HG03432 (cell line): ENCODE measurements around the gene GATB.

Experiments
- ATAC-seq: cut with Tn5 transposase; IDR thresholded peaks from one replicate; pipeline ENCODE4 v1.9.1; 2021; ENCODE audit warnings: mild to moderate bottlenecking, moderate library complexity; ENCODE audit not compliant: unreplicated experiment

The GATB gene

DNA sequence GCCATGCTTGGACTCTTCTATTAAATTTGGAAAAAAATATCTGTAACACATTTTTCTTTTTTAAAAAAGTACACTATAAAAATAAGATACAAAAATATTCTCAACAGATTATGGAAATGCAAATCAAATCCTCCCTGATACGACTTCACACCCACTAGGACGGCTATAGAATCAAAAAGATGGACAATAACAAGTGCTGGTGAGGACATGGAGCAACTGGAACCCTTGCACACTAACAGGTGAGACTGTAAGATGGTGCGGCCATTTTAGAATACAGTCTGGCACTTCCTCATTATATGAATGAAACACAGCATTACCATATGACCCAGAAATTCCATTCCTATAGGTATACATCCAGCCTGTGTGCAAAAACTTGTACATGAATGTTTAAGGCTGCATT, 83.6 kb downstream of the GATB start:
- ATAC-seq = no peak

DNA sequence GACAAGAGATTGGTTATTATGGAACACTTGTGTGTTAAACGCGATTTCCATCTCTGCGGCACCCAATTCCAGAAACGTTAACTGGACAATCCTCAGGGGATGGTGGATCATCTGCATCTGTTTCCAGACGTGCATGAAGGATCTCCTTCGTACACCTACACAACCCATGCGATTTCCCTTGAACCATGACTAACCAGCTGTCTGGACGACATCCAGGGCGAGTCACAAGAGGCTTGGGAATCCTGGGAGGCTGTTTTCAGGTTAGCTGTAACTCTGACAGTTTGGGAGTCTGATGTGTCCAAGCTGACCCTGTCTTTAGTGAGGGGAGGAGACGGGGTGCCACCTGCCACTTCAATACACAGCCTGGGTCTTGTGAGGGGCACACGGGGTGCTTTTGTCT, 84.5 kb downstream of the GATB start:
- ATAC-seq = no peak

DNA sequence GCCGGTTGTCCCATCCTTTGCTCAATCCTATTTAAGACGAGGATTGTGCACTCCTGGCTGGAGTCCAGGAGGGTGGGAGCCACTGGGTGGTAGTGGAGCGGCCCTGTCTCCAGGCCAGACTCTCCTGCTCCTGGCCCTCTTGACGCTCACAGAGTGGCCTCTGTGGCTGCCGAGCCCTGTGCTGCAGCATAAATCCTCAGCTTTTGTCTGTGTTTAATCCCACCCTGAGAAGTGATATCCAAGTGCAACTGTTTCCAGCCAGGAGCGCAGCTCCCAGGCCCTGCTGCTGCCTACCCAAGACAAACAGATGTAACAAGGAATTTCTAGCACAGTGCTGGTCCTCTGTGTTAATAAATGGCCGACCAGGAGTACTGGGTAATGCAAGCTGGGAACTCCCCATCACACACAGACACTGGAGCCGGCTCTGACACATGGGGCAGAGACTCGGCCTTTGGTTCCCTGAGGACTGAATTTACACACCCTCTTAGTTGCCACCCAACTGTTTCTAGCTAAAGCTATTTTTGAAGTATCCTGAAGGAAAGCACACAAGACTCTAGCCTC, 85.3 kb downstream of the GATB start:
- no peak for ATAC-seq

DNA sequence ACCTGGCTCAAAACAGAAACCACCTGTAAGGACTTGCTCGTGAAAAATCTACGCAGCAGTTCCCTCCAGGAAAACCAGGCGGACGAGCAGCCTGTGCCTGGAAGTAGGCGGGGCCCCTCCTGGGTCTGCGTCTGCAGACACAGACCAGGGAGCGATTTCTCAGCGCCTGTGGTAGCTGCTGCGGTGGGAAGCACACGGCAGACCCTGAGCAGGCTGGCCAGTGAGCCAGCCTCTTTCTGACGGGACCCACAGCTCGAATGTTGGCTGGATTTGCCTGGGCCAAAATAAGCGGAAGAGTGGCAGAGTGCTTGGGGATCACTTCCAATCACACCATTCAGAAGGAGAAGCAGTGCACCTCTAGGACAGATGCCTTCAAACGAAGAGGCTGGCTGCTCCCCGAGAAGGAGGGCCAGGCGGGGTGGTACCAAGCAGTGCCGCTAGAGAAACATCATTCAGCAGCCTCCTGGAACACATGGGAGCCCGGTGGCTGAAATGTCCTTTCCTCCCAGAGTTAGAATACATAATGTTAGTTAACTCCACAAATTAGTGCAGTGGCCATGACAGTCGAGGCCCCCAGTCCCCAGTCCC, 85.9 kb downstream of the GATB start:
- ATAC-seq = no peak

DNA sequence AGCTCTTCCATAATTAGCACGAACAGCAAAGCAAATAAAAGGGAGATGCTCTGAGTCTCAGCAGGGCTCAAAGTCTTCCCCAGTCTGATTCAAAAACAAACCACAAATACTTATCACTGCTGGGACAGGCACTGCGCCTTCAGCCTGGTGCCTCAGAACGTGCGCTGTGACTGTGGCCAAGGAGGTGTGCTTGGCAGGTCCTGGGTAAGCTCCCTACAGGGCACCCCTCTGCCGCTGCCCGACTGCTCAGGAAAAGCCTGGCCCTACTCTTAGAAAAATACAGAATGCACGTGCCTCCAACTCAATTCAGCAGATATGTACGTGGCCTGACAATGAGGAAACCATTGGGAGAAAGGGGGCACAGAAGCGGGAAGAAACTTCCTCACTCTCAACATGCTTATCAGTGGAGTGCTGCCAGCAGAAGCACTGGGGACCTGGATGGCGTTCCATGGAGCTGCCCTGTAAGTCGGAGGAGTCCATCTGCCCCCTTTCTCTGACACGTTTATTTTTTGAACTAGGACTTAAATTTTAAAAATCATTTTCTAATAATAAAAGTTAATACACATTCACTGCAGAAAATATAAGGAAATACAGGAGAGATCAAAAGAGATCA, 86.8 kb downstream of the GATB start:
- ATAC-seq = no peak

DNA sequence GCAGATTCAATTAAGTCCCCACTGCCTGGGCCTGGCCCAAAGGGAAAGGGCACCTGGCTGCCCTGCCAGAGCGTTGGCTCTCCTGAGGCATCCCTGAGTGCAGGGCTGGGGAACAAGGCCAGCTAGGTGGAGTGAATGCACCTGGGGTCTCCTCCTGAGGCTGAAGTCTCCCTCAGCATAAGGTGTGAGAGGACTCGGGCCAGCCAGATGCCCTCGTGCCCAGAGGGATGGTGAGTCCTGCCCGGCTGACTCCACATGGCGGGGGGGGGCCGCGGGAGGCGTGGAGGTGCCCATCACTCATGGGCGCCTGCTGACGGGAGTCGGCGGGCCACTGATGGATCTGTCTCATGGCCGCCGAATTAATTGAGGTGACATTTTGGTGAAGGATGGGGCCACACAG, 87.8 kb downstream of the GATB start:
- ATAC-seq = no peak

DNA sequence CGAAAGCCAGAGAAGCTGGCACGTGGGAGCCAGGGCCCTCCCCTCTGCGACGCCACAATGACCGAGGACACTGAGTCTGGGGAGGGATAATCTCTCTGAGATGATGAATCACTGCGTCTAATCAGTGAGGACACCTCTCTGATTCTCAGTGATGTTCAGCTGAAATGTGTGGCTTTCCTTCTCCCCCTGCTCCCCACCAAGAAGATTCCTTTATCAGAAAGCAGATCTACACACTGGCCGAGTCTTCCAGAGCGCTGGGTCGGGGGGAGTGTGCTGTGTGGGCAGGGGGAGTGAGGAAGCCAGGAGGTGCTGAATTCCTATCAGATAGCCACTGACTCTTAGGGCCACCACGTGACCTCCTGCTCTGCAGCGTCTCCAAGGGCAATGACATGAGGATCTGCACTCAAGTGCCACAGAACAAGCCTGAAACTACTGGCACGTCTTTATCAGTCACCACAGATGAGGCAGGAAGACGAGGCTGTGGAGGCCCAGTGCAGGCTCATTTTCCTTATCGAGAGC, 89.2 kb downstream of the GATB start:
- no peak for ATAC-seq

DNA sequence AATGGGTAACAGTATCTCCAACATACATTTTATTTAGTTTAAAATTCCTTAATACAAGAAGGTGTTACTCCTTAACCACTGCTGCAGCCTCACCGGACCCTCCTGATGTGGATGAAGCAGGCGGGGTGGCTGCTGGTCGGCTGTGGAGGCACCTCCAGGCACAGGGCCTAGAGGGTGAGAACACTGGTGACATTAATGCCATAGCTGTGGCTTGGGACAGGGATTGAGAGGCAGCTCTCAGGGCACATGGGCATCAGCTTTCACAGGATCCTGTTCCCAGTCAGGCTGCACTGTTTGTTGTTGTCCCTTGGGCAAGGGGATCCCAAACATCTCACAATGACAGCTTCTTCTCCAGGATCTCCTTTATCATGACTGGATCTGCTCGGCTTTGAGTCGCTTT, 90.0 kb downstream of the GATB start:
- ATAC-seq = no peak

DNA sequence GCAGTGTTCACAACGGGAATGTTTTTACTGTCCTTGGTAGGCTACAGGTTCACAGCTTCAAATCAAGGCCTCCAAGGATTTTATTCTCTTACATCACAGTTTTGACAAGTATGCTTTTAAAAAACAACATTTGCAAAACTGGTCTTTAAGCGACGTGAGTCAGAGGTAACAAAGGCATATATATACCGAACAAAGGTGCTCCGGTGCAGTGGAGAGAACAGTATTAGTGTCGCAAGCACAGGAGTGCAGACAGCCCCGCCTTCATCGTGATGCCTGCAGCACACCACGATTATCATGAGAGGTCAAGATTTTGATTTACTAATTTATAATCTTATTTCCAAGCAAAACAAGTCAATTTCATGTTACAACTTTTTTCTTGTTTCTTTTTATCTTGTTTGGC, 90.8 kb downstream of the GATB start:
- ATAC-seq = no peak

DNA sequence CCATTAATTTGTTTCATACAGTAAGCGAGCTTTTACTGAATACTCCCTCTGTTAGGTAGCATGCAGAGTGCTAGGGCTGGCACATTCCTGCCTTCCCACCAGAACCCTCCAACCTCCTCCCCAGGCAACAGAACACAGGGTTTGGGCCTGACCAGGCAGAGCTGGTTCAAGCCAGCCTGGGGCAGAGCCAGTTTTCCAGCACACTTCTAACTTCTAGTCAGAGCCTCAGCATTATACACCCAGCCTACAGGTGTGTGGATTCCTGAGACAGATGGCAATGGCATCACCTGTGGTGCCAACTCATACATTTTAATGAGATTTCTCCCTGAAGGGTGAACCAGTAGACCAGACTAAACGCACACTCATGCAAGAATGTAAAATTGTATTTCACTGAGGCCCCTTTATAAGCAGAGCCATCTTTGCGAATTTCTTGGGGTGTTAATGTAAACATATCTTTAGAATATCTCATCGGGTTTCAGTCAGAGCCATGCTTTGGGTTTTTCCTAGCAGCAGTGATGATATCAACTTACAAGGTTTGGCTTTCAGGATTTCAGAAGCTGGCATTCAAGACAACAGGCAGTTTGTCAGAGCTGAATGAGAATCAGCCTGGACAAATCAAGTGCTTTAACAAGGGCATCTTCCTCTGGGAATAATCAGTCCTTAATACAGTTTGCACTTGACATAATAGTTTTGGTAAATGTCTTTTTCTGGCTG, 92.0 kb downstream of the GATB start:
- no peak for ATAC-seq

DNA sequence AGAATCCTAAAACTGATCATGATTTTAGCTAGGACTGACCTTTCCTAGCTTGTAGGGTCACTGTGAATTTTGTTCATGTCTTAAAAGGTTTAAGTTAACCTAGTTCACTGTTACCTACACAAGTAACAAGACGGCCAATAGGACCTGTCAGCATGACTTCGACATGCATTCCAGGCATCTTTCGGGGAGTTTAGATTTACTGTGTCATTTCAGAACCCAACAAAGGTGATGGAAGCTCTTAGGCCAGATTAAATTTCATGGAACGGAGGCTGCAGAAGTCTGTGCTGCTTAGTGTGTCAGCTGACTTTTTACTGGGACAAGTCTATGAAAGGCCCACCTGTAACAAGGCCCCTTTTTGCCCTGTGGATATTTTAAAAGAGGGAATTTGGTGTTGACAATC, 93.1 kb downstream of the GATB start:
- no peak for ATAC-seq

DNA sequence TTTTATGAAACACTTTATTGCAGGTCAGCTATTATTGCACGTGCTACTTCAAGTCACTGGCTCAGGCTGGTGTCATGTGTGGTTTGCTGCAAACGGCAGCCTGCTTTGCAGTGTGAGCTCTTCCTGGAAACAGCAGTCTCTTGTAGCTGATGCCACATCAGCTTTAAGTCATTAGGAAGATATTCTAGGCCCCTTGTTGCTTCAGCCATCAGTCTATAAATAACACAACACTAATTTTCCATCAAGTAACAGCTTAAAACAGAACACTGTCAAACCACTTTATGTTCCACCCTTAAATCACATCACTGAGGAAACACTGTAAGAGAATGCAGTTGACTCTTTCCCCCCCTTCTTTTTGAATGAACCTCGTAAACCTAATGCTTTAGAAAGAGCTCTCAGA, 93.8 kb downstream of the GATB start:
- ATAC-seq = no peak

DNA sequence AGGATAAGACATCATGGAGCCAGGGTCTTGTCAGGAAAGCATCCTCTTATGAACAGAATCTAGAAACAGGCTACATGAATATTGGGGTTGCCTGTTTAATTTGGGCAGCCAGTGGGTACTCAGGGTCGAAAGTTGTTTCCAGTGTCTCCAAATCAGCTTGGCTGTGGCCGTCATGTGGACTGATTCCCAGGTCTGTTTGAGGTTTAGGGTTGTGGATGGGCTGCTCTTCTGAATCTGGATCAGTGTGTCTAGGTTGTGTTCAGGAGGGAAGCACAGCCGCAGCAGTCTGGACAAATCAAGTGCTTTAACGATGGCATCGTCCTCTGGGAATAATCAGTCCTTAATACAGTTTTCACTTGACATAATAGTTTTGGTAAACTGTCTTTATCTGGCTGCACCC, 94.3 kb downstream of the GATB start:
- no peak for ATAC-seq

DNA sequence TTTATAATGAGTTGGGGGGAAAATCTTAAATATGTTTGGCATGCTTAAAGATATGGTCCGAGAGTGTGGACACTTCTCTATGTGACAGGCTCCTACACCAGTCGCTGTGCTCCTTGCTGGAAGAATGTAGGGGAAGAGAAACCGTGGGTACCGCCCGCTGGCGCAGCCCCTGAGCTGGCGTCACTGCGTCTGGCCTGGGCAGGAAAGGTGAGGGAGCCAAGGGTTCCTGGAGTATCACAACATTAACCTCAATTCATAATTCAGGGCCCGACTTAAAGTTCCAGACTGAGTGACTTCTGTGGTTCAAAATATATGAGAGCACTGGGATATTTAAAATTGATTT, 95.1 kb downstream of the GATB start:
- no peak for ATAC-seq

DNA sequence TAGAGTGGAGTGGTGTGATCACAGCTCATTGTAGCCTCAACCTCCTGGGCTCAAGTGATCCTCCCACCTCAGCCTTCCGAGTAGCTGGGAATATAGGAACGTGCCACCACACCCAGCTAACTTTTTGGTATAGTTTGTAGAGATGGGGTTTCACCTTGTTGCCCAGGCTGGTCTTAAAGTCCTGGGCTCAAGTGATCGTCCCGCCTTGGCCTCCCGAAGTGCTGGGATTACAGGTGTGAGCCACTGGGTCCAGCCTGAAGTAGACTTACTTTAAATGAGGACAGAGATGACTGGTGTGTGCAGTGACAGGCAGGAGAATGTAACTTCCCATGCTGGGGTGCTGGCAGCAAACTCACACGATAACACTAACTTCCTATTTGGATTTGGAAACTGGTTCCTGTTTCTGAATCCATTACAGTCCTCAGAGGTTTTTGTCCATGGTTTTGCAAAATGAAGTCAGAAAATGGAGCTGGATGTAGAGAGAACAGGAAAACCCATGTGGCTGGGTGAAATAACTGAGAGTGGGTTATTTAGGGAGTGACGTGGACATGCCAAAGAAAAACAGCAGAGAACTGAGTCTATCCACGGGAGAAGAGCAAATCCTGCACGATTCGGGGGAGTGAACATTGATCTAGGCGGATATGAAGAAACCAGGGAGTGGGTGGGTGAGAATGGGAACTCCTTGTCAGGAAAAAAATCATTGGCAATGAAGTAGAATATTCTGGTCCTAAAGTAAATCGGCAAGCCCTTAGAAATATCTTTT, 95.6 kb downstream of the GATB start:
- ATAC-seq = no peak

DNA sequence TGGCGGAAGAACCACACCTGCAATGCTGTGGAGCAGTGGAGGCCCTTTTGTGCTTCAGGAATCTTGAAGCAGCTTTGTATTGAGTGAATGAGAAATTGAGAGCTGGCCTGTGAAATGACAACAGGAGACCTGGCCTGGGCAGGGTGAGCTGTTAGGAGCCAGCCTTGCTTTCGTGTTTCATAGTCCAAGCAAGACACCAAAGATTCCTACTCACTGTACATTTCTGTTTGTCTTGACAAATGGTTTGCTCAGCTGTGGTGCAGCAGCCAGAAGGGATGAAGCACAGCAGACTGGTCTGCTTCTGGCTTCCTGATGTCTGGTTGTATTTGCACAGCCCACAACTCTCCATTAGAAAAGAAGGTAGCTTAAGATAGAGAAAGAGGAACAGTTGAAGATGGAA, 96.5 kb downstream of the GATB start:
- ATAC-seq = no peak

DNA sequence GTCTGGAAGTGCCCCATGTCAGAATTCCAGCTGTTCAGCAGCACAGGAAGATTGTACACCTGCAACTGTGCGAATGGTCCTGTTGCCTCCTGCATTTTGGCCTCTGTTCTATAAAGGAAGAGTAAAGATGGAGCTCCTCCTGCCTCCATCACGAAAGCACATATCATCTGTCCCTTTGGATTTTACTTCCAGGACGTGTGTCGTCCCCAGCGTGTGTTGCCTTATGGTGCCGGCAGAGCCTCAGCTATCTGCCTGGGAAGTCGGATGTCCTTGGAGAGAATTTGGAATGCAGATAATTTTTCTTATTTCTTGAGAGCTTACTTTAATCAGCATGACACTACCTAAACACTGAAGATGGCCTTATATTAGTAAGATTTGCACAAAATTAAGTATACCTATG, 97.7 kb downstream of the GATB start:
- ATAC-seq = no peak

DNA sequence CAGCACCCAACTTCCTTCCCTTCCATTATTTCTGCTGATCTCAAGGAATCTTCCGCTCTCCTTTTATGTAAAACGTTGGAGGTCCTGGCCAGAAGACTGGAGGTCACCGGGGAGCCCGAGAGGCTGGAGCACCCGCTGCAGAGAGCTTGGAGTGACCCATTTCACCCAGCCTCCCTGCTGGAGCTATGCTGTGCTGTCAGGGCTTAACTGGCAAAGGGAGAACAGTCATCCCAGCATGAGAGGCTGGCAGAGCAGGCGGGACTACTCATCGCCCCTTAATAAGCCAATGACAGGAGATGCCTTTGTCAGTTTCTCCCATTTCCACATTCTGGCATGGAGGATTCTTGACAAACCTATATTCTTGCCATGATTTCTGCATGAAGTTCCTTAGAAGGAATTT, 98.9 kb downstream of the GATB start:
- no peak for ATAC-seq

DNA sequence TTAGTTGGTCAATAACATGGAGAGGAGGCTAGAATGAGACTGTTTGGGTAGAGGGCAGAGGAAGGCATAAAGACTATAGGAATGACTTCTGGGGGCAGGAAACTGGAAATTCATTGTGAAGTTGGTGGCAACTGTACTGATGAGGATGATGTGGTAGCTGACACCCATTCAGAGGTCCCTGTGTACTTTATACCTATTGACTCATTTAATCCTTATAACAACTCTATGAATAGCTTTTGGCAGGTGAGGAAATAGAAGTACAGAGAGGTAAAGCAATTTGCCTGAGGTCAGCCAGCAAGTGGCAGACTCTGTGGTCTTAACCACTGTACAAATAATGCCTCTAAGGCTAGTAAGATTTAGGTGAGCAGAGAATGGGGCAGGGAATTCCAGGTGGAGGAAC, 100.1 kb downstream of the GATB start:
- ATAC-seq = no peak

DNA sequence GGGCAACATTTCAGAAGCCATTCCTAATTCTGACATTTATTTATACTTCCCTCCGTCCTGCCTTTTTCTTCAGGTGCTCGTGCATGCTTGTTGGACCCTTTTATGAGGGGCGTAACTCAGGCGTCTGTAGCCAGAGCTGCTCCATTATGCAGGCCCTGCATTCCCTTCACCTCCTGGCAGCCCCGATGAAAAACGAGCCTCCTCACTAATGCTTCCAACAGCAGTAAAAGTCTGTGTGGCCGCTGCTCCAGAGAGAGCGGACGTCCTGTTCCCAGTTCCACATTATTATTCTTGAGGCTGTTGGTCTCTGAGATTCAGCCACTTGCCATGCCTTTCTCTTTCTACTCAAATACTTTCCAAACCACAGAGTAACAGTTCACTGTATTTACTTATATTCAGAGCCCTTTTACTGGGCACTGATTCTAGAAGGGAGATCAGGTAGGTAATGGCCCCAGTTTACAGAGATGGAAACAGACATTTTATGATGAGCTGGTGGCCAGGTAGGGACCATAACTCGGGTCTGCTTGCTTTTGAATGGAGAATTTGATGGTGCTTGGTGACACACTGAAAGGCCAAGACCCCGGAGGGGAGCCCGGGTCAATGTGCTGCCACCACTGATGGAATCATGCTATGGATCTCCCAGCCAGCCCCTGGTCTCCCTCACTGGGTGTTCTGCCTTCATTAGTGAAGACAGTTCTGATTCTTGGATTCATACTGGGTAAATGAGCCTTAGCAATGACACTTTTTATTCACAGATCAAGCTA, 101.0 kb downstream of the GATB start:
- no peak for ATAC-seq
